Measurements from ENCODE around the gene STK32A. TPM values are rescaled to one million over a fixed set of nuclear protein-coding genes. Genes with fewer than 3 reads are reported as not detected.

Gene STK32A
- total RNA-seq (2021; ENCODE audit: unreplicated experiment) (not detected), Bru-seq, nascent RNA (percentile 3 among the genes with signal in this experiment), BruChase-seq, experiment 1, labeled RNA remaining after a 2-hour chase (not detected), BruChase-seq, experiment 2, labeled RNA remaining after a 6-hour chase (percentile 2 among the genes with signal in this experiment)
- polyA plus RNA-seq (2012; ENCODE audit: insufficient read length) = not detected
- long read RNA-seq = 0 reads

GRCh38 chr5:147234825-147235635, at the start of gene STK32A:
STK32A (plus strand) TSS chr5:147235026; CDS start chr5:147239635, 4,609 bp downstream.
- no TSS peak for BruUV-seq (replicated peaks)

More at GRCh38 chr5:147234825-147235635, at the start of gene STK32A:
- Histone ChIP-seq H3K27ac (ENCODE audit: low read length) (no peak within 1 kb of the TSS), H3K27me3 (ENCODE audit: control insufficient read depth, insufficient read depth, low read length) (peaks cover 25% of the 10 kb centered on the region), H3K4me3 (ENCODE audit: low read depth in 2 of 2, low read length in 2 of 2) (peak within 1 kb of the TSS; percentile 37 to 40), H3K36me3 (ENCODE audit: control insufficient read depth, insufficient read depth, low read length) (no peaks in the 10 kb centered on the region), H3K9me3 (ENCODE audit: control insufficient read depth, insufficient read depth, low read depth, low read length) (no peaks in the 10 kb centered on the region), H3K4me1 (ENCODE audit: control insufficient read depth, insufficient read depth, low read length) (no peaks in the 10 kb centered on the region)
- ATAC-seq (peak; percentile 72), DNase-seq (ENCODE audit: low read depth, low spot score) (no peak)
- intact Hi-C loops (cut with micrococcal nuclease; ENCODE audit: unreplicated experiment) = no loop called here
- TF ChIP-seq CTCF (IDR thresholded peaks at IDR 0.05) (no peak), SIN3A (IDR thresholded peaks at IDR 0.05; ENCODE audit: borderline replicate concordance, insufficient read depth, low read depth, low read length) (no peak), POLR2AphosphoS5 (IDR thresholded peaks at IDR 0.05; ENCODE audit: low read depth, low read length) (no peak), REST (IDR thresholded peaks at IDR 0.05; ENCODE audit: insufficient read depth in 1 of 2, low read depth in 2 of 2, low read length in 1 of 2) (no peak), TCF7L2 (IDR thresholded peaks at IDR 0.05; ENCODE audit: low read depth, low read length) (no peak)
- ChIA-PET CTCF (no interaction called here), POLR2A (no interaction called here)
- in situ Hi-C loops (cut with HindIII; ENCODE audit: low pct_unique_long_range_greater_than_20kb, low sequenced_read_pairs) = no loop called here
